HG02763 (cell line): ENCODE data around the gene DIPK1C.

Experiments used
- ATAC-seq: cut with Tn5 transposase; IDR thresholded peaks from one replicate; pipeline ENCODE4 v1.9.1; 2021; ENCODE audit warnings: mild to moderate bottlenecking, moderate library complexity; ENCODE audit not compliant: unreplicated experiment

DIPK1C gene

DNA sequence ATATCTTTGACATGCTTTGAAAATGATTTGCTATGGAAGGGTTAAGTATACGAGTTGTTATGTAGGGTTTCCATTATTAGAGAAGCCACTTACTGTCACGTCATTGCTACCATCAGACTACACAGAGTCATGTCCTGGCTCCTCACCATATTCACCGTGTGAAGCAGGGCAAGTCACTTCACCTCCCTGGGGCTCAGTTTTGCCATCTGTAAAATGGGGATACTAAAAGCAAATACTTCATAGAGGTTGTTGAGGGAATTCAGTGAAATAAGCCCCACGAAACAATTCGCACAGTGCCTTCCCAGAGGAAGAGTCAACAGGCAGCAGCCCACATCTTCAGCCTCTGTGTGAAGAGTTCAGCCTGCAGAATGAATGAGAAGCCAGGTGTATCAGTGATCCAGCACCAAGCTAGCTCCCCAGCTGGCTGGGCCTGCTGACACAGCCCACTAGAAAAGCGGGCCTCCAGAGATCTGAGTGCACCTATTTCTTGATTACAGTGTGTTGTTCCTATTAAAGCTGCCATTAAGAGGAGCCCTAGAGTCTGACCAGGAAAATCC lies 3.4 kb downstream of the DIPK1C start:
- no peak for ATAC-seq

DNA sequence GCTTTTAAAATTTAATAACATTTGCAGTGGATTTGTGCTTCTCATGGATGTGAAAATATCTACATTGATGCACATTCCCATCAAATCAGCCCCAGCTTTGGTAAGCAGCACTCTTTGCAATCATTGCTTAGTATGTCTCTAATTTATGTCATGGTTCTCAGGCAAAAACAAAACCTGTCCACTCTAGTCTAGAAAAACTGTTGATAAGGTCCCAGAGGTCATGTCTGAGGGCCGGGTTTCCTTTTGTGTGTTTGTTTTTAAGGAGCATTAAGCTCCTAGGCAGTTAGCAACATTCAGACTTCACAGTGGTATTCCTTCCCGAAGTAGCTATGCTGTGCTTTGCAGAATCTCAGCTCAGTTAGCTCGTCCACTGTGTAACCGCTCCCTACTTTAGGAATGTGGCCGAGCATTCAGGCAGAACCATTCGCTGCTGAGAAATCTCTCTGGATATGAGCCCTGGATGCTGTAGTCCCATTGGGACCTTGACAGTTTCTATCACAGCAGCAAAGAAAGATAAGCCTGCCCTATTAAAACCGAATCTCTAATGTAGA lies 4.0 kb downstream of the DIPK1C start:
- ATAC-seq: no peak

DNA sequence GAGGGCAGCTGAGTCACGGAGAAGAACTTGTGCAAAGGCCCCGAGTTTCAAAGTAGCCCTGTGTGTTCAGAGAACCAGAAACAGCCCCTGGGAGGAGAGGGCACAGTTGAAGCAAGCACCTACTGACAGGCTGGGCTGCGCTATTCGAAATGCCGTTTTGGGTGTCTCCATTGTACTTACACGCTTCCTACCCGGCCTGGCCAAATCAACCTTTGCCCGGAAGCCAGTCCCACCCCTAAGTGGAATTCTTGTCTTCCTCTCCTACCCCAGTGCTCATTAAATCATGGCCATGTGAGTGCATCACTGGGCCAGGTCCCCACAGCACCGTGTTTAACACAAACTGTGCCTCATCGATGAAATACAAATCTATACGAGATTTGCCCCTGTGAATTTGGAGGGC lies 6.0 kb downstream of the DIPK1C start:
- ATAC-seq: no peak

DNA sequence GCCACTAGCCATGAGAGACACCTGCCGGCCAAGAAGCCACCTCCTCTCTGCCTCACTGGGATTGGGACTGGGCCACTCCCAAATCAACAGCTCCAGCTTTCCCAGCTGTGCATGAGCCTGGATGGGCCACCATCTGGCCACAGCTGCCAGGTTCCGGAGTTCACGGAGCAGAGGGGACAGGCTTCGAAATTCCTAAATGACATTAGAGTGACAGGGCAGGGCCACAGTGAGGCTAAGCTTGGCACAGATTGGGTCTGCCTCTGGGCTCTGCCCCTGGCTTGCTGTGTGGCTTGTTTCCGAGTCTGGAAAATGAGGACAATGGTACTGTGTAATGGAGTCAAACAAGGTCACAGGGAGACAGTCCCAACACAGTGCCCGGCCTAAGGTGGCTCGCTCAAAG lies 6.5 kb downstream of the DIPK1C start:
- ATAC-seq: no peak

DNA sequence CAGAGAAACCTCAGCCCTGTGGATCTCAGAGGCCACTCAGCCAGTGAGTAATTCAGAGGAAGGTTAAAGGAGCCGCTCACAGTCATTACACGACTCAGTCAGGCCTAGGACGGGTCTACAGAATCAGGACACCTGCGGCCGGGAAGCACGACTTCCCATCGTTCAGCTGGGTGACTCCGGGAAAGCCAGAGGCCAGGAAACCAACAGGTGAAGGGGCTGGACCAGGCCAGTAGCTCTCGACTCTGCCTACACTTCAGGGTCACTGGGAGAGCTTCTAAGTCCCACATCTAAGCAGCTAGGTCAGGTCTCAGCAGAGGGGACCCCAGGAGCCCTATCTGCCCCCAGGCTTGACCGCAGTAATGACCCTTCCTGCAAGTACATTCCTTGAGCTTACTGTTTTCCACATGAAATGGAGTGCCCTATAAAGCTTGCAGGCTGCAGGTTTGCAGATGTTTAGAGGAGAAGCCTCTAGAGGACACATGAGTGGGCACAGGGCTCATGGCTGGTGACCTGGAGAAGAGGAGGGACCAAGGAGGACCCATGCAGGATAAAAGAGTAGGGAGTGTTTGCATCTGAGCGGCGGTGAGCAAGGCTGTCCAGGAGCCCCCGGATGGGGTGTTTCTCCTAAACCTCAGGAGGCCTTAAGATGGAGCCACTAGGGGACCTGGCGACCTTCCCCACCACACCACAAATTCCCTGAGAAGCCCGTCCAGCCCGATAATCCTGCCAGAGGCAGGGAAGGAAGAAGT lies 9.5 kb downstream of the DIPK1C start:
- no peak for ATAC-seq

DNA sequence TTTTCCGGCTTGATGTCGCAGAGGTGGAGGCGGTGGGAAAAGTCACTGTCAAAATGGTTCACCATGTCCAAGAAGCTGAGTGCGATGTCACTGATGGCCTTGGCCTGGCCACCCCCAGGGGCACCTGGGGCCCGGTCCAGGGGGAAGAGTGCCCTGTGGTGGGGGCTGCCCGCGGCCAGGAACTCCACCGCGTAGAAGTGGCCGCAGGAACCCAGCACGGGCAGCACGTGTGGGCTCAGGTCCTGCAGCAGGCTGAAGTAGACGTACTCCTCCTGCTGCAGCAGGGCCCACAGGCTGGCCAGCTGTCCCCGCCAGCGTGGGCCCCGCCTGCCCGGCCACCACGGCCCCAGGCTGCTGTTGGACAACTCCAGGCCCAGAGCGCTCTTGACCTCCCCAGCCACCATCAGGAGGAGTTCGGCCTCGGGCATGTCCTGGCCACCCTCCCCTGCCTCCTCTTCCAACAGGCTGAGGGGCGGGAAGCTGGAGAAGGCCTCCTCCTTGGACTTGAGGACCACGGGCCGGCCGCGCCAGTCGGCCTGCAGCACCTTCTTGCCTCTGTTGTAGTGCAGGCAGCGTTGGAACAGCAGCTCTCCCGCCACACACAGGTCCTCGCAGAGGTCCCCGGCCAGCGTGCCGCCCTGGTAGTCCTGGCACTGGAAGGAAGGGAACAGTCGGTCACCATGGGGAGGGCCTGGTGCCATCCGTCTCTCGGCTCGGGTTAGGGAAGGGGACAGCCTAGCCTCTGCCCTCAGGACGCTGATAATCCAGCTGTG lies 10.3 kb downstream of the DIPK1C start:
- no peak for ATAC-seq

DNA sequence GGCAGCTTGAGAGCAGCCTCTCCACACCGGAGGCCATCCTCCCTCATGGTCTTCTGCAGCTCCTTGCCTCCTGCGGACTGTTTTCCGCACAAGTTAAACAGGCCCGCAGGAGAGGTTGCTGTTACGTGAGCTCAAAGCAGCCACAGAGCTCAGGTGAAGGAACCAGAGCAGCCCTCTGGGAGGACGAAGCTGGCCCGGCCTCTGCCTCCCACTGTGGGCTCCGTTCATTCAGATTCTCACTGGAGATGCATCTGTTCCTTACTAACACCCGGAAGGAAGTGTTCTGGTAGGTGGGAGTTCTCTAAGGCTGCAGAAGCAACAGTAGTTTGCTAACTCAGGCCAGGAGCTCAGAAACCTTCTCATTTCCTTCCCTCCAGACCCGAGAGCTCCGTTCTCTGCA lies 10.9 kb downstream of the DIPK1C start:
- no peak for ATAC-seq

DNA sequence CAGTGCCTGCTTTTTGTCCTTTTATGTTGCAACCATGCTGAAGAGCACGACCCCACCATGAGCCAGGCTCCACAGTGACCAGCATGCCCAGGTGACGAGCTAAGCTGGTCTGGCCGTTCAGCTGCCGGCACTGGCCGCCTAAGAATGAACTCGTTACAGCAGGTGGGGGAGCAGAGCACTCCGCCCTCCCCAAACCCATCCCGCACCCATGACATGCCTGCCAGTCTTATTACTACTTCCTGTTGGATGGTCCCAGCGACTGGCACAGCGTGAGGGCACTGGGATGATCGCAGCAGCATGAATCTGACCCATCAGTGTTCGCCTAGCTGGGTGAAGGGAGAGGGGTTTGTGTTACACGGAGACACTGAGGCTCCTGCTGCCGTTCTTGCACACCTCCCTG lies 11.5 kb downstream of the DIPK1C start:
- ATAC-seq: no peak

DNA sequence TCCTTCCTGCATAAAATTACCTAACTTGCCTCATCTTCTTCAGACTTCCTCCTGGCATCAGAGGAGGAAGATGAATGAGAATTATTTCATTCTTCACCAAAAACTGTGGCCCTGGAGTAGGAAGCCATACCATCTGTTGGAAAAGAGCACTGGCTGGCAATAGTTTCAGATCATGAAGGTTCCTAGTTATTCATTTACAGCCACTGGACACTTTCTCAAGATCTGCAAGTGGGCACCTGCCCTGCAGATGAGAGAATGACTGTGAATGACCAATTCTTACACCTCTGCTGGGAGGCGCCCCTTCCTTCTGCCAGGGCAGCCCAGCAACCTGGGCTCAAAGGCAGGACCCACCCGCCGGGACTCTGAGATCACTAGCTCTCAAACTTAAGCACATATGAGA lies 13.0 kb downstream of the DIPK1C start:
- ATAC-seq: no peak

DNA sequence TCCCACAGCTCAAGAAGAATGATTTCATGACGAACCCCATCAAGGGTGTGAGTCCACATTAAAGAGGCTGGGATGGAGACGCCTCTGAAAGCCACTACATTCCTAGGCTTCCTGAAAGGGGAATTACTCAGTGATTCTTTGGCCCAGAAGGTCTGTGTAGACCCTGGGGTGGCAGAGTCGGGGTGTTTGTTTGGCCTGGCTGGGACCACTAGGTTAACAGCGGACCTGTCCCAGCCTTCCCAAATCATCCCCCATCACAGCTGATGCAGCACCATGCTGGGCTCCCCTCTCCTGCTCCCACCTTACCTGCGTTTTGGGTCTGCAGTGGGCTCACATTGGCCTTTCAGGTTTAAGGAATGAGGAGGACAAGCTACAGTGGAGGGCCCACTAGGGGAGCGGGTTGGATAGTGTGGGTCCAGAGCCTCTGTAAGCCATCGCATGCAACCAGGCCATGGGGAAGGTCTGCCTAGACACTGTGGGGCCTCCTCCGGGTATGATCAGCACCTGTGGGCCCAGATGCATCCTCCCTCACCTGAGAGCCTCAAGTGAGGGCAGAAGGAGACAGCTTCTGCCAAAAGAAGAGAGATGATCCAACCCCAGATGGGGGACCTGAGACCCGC lies 16.2 kb downstream of the DIPK1C start:
- no peak for ATAC-seq

DNA sequence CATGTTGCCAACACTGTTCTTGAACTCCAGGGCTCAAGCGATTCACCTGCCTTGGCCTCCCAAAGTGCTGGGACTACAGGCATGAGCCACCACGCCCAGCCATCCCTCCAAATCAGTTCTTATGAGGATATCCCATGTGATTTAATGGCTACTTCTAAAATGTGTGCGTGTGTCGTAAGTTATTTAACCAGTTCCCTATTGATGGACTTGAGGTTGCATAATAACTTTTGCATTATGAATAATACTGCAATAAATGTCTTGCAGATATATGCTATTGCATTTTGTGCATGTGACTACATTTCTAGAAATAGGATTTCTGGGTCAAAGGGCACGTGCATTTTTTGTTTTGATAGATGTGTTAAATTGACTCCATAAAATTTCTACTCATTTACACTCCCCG lies 19.0 kb downstream of the DIPK1C start:
- ATAC-seq: no peak

DNA sequence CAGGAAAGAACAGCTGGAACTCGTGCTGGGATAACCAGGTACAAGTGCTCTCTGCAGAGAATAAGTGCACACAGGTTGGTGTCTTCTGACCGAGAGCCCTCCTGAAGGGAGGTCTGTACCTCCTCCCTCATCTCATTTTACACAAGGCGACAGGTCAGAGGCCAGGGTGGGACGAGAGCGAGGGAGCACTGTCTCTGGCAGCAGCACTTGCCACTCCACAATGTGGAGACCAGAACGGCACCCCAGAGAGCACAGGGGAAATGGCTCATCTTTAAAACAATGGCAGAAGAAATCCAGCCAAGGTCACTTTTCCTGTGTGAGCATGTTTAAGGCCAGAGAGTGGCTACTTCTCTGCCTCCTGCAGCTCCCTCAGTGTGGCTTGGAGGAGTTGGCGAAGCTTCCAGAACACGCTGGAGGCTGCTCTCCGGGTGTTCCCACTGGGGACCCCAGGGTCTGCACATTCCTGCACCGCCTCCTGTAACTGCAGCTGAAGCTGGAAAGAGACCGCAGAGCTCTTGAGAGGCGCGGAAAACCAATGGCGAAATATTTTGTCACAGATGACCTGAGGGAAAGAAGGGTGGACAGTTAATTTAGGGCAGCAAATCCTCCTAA lies 20.8 kb downstream of the DIPK1C start:
- ATAC-seq: no peak

DNA sequence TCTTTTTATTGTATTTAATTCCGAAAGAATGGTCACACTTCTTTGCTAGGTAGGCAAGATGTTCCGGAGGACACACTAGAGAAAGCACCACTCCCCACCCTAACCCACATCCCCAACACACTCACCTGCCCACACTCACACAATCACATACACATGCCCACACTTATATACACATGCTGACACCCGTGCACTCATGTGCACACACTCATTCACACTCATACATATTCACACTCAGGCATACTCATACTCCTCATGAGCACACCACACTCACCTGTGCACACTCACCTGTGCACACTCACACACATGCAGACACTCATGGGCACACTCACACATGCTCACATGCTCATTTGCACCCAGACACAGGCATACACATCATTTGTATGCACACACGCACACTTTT lies 21.4 kb downstream of the DIPK1C start:
- no peak for ATAC-seq

DNA sequence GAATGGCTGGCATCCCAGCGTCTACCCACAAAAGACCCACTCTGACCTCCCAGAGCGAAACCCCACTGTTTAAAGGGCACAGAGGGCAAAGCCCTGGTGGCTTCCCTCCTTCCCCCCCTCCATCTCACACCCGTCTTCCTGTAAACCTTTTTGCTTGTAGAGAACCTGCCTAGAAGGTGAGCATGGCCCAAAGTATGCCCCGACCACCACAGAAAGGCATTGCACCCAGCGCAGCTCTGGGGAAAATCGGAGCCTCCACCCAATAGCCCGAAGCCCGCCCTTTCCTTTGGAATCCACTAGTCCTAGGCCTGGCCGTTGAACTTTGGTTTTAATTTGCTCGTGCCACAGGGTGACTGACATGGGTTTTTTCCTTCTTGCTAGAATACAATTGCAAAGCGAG lies 22.6 kb downstream of the DIPK1C start:
- no peak for ATAC-seq

DNA sequence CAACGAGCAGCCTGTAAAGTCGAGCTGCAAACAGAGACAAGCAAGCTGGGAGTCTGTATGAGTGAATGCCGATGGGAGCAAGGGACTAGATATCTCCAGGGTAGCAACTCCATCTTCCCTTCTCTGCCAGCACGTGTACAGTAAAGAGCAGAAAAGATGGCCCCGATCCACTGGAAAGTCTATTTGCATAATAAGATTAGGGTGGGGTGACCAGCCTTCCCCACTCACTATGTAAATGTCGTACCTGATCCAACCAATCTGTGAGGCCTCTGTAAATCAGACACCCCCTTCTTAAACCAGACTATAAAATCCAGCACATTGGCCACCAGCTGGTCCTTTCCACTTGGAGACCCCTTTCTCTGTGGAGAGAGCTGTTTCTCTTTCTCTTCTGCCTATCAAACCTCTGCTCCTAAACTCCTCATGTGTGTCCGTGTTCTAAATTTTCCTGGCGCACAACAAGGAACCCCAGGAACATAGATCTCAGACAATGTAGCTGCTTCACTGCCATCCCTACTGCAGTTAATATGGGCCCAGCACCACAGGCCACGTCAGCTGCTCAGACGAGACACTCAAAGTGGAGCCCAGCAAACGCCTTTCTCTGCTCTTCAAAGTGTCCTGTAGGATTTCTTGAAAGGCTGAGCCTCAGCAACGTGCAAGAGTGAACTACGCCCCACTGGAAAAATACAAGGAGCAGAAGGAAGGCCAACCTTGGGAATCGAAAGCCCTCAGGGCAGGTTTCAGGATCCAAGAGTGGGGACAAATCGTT lies 26.1 kb downstream of the DIPK1C start:
- ATAC-seq: no peak

DNA sequence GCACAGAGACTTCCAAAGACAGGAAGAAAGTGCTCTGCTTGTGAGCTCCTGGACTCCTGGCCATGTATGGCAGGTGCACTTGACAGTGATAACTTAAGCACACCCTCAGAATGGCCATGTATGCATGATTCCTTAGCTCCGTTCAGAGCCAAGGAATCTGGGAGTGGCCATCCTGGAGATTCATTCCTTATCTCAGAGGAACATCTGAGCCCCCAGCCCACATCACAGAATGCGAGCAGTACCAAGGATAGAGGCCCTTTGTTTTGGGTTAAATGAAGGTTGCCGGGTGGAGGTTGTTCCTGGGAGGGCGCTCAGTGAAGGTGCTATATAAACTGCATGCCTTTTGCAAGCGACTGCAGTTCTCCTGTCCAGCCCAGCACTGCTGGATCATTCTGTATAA lies 26.9 kb downstream of the DIPK1C start:
- ATAC-seq: no peak

DNA sequence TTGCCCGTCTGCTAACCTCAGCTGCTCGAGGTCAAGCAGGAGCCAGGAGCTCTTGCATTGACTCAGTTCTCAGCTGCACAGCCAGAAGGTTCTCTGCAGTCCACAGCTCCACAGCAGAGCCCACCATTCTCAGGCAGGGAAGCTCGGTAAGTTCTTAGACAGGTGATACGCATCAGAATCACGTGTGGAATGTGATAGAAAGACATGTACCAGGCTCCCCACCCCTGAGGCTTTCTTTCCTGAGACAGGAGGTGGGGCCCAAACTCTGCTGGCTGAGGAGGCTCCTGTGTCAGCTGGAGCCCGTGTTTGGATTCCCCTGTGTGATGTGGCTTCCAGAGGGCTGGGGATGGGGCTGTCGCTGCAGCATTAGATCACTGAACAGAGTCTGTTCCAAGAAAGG lies 28.0 kb downstream of the DIPK1C start:
- ATAC-seq: no peak

DNA sequence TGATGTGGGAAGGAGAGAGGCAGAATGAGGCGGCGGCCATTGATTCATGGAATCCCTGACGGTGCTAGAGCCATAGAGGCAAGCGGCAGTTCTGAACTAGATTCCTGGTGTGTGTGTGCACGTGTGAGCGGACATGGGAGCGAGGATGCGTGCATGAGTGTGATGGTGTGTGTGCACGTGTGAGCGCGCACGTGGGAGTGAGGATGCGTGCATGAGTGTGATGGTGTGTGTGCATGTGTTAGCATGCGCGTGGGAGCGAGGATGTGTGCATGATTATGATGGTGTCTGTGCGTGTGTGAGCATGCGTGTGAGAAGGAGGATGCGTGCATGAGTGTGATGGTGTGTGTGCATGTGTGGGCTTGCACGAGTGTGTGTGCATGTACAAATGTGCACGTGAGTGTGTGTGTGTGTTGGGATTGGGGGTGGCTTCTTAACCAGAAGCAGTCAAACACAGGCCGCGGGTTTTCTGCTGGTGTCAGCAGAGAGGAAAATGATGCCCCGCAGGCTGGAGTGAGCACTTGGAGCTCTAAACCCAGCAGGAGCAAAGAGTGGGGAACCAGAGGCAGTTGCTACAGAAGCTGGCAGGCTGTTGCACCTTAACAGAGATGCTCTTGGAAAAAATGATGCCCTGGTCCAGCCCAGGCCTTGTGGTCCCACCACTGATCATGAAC lies 29.5 kb downstream of the DIPK1C start:
- no peak for ATAC-seq

DNA sequence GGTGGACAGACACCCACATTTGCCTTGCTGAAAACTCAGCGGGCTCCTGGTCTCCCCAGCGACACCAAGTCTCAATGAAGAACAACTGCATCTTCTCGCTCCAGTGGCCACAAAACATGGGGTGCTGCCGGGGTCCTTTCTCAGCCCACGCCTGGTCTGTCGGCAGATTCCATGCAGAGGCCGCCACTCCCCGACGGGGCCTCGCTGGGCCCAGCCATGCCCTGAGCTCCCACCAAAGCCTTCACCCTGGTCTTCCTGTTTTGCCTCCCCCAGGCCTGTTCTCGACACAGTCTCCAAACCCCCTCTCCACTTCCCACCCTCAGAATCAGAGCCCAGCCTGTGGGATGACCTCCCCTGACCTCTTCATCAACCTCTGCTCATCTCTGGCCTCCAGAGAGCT lies 31.2 kb downstream of the DIPK1C start:
- no peak for ATAC-seq

DNA sequence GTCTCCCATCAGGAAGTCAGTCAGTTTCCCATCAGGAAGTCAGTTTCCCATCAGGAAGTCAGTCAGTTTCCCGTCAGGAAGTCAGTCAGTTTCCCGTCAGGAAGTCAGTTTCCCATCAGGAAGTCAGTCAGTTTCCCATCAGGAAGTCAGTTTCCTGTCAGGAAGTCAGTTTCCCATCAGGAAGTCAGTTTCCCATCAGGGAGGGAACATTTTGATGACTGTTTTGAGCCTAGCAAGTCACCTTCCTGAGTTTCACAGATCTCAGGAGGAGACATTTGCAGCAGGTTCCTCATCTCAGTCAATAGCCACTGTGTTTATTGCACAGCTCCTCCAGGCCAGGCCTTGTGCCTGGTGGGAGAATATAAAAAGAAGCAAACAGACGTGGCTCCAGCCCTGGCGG lies 31.9 kb downstream of the DIPK1C start:
- ATAC-seq: no peak
